GM21576 (cell line): ENCODE results near the gene PPP3CA.
A peak's percentile ranks its signal among the peaks of the same experiment; 100 is the strongest.

Experiments
- ATAC-seq: cut with Tn5 transposase; IDR thresholded peaks from one replicate; pipeline ENCODE4 v1.9.1; 2021; ENCODE audit warnings: mild to moderate bottlenecking, moderate library complexity; ENCODE audit not compliant: unreplicated experiment

PPP3CA gene

DNA sequence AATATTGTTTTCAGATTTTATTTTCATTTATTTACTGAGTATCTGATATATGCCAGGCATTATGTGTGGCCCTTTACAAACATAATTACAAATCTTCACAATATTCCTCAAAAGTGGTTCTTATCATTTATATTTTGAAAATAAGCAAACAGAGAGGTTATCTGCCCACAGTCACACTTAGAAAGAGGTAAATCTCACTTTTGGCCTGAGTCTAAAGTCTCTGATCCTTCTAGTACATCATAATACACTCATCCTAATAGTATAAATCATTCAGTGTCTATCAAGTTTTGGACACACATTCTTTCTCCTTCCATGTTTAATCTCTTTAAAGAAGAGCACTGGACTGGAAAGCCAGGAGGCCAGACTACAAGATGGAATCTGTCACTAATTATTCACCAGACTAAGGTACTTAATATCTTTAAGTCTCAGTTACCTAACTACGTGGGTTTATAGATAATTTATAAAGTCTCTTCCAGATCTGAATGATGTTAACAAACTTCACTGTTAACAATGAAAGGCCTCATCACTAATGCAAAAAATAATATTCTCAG is 281.3 kb downstream of the PPP3CA start:
- no peak for ATAC-seq

DNA sequence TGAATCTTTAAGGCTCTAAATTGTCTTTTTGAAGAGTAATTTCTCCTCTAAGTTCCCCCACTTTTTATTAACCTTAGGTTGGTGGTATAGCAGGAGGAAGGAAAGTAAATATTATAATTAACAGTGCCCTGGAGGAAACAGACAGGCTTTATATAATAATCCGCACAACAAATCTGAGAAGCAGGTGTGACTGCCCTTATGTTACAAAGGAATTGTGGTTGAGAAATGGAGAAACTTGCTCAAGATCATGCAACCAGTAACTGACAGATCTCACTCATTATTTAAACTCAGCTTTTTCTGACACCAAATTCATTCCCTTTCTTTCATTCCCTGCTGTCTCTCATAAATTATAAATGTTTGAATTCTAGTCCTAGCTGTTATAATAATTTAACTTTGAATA is 282.0 kb downstream of the PPP3CA start:
- ATAC-seq, result no peak

DNA sequence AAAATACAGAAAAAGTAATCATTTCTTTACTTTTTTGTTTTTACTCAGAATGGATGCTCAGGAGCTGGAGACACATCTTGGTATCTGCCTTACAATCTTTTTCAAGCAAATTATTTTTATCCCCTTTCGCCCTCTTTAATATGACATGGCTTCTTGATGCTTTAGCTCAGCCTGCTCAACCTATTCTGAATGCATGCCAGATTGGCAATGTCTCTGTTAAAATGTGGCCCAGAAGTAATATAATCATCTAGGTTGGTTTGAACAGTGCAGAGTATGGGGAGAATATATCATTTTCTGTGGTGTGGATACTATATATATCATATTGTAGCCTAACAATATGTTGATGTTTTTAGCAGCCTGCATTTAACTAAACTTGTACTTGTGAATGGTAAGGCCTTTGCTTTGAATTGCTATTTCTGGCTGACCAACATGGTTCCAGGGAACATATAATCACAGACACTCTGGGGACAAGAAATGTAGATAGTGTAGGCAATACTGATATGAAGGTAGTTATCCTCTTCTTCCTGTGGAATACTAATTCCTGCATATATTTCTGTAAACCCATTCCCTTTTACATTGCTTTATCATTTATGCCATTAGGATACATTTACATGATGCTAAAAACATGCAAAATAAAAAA is 282.7 kb downstream of the PPP3CA start:
- ATAC-seq, result no peak

DNA sequence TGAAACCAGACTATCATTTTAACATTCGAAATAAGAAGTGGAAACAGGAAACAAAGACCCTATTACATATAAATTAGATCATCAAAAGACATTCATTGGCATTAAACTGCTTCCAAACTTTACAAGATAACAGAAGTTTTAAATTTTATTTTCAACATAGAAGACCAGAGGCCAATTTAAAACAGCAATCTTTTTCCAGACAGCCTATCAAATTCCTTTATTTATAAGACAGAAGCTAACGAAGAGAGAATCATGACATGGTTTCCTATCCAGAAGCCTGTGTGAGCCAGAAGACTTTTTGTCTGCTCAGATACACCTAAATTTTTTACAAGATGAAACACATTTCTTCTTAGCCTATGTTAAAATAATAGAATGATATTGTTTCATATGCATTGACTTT is 291.9 kb downstream of the PPP3CA start:
- no peak for ATAC-seq

DNA sequence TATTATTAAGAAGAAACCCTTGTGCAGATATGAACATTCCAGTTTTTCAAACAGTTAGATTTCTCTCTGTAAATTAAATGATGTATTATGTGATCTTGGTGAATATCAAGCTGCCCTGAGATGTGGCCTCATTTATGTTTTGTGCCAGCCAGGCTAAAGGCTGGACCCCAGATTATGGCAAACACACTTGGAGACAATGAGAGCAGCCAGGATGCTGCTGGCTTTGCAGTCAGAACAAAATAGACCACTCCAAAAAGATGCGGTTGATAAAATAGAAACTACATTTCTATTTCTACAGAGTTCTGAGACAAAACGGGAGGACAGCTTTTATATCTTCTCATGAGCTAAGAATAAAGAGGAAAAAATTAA is 296.5 kb downstream of the PPP3CA start:
- no peak for ATAC-seq

DNA sequence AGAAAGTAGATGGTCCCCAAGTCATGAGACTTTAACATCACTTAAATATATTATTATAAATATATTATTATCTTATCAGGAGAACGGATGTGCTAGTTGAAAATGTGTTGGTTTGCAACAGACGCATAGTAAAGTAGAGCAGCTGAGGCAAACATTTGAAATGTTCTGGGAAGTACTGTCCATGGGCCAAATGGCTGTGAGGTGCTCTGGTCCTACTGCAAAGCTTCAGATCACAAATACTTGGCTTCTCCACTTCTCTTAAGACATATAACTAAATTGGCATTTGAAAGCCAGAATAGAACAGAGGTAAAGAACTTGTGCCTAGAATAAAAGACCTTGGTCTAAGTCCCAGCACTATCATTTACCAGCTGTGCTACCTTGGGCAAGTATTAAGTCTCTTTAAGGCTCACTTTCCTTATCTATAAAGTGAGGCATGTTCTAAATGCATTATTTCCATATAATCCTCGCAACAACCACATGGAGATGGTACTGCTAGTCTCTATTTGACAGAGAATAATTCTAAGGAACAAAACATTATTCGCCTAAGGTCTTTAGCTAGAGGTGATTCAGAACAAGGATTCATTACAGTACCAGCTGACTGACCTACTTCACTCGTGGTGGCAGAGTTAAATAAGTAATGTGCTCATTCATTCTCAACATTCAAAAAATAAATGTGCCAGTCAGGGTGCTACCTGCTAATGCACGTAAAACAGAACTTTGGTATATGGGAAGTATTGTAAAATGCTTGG is 297.1 kb downstream of the PPP3CA start:
- no peak for ATAC-seq

DNA sequence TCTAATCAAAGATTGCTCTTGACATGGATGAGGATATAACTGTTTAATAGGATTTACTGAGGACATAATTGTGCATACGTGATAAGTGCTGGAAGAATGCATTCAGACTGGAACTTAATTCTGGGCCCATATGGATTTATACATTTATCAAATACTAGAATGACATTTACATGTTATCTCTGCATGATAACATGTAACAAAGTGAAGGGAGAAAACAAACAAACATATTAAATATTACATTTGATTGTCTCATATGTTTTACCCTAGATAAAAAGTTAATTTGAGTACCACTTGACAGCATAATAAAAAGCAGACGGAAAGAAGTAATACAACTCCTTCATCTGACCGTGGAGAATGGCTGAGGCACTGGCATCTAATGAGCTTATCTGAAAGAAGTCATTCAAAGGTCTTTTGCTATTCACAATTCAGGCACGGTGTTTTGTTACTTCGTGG is 297.8 kb downstream of the PPP3CA start:
- ATAC-seq, result no peak

DNA sequence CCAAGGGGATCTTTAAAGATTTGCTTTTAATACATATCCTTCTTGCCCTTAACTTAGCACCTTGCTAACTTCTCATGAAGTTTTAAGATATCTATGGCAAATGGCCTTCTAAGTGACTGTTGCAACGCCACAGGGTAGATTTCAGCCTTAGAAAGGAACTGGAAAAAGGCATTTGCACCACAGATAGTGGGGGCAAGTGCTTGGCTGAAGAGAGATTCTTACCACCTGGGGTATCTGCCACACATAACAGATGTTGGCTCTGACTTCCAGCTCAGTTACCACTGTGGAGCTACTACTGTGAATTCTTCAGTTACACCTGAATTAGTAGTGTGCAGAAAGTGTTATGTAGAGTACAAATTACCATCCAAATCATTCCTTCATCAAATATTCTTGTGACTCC is 302.6 kb downstream of the PPP3CA start:
- ATAC-seq, result no peak

DNA sequence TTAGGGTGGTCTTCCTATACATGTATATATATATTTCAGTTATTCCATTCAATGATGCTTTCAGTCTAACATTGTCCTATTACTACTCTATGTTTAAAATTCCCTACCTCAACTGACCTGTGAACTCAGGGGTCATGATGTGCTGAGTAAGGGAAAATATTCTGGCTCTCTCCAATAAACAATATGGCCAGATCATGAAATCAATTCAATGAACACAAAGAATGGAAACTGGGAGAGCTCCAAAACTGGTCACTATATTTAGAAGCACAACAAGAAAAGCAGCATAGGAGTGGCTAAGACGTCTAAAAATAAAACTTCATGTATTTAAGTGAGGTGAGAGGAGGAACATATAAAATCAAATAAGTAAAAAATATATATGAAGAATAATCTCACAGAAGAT is 304.5 kb downstream of the PPP3CA start:
- no peak for ATAC-seq

DNA sequence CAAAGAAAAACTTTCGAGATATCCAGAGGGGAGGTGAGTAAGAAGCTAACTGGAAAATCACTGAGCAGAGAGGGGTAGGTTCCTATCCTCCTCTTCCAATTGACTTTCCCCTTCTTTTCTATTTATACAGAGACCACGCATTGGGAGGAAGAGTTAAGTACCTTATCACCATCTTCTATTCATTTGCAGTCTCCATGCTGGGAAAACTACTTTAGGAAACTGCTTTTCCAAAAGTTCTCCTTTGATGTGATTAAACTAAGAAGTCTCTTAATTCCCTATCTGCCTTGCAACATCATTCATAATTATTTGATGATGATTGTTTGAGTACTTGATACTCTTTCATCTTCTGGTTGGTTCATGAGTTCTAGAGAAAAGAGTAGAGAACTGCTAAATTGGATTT is 306.6 kb downstream of the PPP3CA start:
- no peak for ATAC-seq

DNA sequence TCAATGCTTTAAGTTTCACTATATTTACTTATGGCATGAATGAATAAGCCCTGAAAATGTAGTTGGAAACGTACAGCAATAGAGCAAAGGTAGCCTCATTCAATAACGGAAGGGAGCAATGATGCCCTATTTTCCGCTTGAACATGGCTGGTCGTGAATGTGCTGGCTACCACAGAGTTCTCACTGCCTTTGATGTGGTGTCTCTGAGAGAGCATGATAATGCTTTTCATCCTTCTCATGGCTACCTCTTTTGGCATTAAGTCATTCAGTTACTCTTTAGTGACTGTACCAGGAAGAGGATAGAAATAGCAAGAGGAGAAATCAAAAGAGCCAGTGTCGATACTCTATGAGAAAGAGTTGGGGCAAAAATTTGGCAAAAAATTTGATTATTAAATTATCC is 308.0 kb downstream of the PPP3CA start:
- no peak for ATAC-seq

DNA sequence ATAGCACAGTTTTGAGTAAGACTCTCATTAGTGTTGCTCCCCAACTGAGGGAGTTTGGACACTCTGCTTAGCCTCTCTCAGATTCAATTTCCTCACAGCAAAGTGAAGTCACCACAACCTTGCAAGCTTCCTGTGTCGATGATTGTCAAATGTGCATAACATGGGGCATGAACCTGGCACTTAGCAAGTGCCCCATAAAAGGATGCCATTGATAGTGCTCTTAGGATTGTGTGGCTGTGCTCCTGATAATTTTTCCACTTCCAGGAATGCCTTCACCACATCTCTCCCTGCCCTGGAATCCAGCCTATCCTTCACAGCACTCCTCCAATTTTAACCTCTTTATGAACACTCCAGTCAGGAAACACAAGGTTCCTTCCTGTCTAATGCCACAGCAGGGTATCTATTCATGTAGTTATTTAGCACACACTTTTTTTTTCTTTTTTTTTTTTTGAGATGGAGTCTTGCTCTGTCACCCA is 309.4 kb downstream of the PPP3CA start:
- peak; percentile 75 for ATAC-seq

DNA sequence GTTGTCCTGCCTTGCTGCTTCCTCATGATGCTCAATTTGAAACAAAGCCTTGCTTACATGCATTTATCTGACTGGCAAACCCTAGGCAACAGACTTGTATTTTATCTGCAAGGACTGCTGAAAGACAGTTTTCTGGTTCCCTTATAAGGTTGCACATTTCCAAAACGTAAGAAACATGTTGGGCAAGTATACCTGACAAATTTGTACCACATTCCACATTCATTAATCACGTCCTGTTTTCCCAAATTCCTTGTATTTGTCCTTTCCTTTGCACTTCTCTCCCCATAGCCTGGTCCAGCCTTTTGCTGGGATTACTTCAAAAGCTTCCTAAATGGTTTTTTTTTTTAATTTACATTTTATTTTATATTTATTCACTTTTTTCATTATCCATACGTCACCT is 310.1 kb downstream of the PPP3CA start:
- ATAC-seq, result no peak

DNA sequence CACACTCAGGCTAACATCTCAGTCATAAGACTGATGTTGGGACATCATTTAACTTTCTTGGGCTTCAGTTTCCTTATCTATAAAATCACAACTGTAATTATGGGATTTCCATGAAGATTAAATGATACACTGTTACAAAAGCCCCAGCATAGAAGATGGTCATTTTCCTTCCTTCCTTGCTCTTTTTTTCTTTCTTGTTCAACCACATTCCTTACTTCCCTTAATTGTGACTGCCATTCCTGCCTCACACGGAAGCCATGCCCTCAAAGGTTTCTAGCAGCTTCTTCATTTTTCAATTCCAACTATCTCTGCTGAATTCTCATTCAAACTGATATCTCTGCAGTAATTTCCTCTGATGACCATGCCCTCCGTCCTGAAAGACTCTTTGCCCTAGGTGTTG is 311.8 kb downstream of the PPP3CA start:
- ATAC-seq, result no peak

DNA sequence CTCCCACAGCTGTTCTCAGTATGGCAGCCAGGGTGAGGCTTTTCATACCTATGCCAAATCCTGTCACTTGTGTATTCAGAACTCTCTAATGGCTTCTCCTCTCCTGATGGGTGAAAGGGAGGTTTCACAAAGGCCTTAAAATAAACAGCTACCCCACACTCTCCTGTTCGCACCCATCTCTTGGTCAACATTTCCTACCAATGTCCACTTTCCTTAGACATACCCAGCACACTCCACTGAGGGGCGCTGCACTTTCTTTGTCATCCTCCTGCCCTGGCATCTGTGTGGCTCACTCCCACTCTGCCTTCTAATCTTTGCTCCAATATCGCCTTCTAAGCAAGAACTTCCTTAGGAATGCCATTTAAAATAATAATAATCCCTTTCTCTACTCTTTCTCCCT is 313.3 kb downstream of the PPP3CA start:
- no peak for ATAC-seq

DNA sequence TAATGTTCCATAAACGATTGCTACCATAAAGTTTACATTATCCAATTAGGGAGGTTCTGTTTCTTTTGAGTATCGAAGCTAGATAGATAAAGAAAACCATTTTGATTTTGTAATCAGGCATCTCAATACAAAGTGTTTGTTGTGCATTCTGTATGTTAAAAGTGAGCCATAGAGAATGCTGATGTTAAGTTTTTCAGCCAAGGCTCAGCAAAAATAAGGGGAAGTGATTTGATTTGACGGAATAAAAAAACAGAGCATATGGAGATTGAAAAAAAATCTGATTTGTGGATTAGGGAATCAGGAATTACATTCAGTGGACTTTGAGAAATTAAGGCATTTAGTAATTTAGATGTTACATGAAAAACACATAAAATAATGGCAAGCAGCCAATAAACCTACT is 314.8 kb downstream of the PPP3CA start:
- ATAC-seq, result no peak

DNA sequence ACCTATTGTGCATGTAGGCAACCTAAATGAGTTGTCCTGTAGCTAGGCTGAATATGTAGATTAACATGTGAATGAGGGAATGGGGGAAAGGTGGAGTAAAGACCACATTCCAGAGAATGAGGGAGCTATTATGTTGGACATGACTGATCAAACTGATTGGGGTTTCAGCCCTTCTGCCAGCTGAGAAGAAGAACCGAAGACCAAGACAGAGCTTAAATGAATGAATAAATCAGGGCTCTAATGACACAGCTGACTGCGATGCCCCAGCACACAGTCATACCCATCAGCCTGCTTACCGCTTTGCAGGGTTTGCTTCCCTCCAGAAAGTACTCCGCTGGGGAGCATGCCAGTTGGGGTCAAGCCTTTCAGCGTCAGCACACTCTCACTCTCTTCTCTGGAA is 315.4 kb downstream of the PPP3CA start:
- ATAC-seq, result no peak

DNA sequence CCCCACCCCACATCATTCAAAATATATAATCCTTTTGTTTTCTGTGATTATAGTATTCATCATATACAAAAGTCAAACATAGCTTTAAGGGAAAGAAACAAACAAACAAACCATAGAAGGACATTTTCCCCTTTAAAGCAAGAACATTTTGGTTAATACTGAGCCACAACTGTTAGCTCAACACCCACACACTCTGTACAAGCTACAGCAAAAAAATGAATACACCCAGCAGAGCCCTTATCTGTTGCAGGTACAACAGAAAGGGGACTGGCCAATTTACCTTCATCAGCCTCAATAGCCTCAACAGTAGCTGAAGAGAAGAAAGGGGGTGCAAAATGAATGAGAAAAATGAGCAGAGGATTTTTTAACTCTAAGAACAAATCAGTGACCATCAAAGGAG is 318.4 kb downstream of the PPP3CA start:
- ATAC-seq, result no peak

DNA sequence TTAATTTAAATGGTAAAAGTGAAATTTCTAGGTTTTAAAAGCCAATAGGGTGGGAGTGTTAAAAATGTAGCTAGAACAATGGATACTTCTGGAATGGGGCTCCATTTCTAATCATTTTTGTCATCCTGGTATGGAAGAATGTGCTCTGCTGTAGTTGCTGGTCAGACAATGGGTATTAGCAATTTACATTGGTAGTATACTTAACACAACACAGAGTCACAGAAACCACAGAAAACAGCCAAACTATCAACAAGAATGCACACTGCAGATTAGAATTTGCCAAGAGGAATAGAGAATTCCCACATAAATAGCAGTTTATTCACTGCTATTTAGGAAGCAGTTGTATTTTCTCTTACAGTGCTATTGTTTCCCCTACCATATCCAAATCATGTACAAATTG is 319.6 kb downstream of the PPP3CA start:
- ATAC-seq, result no peak

DNA sequence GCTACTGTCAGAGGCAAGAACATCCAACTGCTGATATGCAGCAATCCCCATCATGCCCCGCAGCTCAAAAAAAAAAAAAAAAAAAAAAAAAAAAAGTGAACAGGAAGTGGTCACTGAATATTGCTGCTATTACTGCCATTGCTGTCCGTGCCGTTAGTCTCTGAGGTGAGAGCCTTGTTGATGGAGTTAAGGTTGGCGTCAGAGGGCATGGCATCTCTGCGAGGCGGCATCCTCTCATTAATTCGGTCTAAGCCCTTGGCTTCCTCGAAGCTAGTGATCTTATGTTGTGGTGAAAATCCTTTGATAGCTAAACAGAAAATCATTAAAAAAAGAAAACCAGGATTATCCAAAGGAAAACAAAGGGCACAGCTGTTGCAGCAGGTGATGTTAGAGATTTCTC is 321.6 kb downstream of the PPP3CA start:
- no peak for ATAC-seq

DNA sequence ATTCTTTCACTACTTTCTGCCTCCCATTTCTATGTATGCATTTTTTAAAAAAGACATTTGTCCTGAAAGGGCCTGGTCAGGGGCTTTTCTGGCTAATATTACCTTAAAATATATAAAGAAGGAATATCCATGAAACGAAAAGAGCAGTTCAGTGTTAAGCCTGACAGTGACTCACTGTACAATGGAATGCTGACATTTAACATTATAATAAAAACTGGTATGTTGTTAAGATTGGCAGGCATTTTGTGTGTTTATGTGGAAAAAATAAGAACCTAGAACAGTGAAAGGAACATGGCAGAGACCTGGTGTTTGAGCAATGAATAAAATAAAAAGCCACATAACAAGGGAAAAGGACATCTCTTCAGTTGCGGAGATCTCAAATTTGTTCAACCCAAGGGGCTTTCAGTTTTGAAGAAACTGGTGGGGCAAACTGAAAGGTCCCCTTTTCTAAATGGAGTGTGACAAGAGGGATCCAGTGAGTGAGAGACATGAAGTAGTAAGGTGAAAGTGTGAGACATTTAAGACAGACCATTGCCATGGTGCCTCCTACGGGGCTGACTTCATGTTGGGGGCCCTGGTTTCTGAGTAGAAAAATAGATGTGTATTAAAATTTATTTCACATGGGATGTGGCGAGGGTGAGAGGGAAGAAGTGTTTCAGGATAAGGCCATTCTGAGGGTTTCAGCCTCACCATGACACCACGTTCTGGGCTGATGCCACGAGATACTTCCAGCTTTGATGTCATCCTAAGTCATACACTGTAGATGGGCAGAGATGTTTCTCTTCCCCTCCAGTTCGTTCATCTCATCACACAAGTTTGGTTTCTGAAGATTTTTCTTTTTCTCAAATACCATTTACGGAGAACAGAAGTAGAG is 324.9 kb downstream of the PPP3CA start:
- ATAC-seq, result no peak
